HG03175 (cell line): Measurements from ENCODE around the gene ELP1.
"Not testable (repeated sequence)": the region's sequence is repeated elsewhere in the genome, so short reads cannot be mapped to it uniquely, and the experiment has no call there.

ENCODE experiments used
- ATAC-seq: cut with Tn5 transposase; IDR thresholded peaks from one replicate; pipeline ENCODE4 v1.9.1; 2021; ENCODE audit warnings: mild to moderate bottlenecking, moderate library complexity; ENCODE audit not compliant: unreplicated experiment

Gene ELP1

DNA sequence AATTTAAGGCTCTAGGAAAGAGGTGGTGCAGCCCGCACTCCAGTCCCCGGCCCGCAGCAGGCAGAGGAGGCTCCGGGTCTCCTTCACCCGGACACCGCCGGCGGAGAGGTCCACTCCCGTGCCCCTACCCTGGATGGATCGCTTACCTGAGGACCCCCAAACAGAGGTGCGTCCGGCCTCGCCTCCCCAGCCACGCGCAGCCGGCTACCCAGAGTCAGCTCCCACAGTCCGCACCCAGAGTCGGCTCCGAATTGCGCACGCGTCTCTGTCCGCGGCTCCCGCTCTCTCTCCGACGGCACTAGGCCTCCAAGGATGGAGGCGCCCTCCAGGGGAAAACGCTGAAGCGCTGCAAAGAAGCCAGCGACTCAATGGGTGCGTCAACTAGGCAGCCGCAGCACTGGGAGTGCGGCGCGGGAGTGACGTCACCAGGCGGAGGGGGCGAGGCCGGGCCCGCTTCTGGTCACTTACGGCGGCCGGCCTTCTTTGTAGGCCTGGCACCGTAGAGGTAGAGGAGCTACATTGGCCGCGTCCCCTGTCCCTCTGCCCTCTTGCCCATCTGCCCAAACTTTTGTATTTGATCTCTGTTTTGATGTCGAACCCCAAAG is at the start of gene ELP1:
TSS of gene ELP1 (minus strand) at position 407 of the 605 bp plus-strand sequence. CDS start 2,978 bp downstream, outside the sequence.
- ATAC-seq: peak; percentile 88

DNA sequence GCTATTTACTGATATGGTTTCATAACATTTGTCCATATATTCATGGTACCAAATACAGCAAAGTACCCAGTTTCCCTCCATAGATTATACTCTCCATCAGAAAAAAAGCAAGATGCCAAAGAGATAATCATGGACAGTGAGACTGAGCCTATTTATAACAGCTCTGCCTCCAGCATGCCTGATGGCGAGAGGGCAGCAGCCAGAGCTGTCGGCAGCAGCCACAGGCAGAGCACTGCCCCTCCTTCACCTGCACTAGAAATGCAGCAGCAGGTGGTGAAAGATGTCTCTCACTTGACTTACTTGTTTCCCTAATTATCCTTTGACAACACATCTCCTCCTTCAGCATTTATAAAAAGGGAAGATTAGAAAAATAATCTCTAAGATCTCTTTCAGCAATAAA is 47.0 kb upstream of the ELP1 start:
- no peak for ATAC-seq

DNA sequence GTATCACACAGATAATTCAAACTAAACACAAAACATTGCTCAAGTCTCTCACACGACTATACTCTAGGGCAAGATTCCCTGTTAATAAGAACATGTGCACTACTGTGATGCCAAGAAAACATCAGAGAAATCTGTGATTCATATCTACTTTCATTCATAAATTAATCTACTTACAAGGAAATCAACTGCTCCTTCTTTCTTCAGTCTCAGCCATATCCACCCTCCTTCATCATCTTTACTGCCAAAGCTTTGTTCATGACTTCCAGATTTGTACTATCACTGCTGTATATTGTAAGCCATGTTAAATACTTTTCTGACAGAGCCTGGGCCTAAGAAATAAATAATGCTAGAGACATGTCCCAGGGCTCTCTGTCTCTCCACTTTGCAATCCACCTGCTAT is 44.3 kb upstream of the ELP1 start:
- ATAC-seq: no peak

DNA sequence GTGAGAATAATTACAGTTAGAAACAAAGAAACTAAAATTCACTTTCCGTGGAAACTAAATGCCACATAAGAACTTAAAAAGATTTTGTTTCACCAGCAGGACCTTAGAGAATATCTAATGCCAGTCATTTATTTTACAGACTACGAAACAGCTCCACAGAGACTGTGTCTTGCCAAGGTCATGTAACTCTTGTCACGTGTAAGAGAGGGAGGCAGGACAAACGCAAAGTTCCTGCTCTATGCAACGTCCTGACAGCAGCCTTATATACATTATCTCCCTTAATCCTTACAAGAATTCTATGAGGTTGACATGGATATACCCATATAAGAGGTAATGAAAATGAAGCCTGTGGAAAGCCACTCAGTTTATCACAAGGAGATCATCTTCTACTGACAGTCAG is 40.0 kb upstream of the ELP1 start:
- ATAC-seq: no peak

- no peak for ATAC-seq
Measured at GRCh38 chr9:108972626-108973209, 38.8 kb upstream of the ELP1 start.

DNA sequence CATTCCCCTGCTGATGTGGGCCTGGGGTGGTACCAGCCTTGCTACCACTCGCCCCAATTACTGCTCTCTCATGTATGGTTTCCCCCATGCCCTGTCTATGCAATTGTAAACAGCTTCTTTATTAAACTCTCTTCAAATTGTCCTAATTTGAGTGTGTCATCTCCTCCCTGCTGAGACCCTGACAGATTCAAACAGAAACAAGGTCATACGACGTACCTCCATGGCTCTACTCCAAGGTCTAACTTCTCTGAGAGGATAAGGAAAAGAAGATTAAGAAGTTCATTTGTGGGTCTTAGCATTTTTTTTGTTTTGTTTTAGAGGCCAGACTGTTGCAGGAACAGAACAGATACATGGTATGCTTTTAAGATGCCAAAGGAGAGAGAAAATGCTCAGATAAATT is 38.3 kb upstream of the ELP1 start:
- ATAC-seq: no peak

- not testable (repeated sequence) for ATAC-seq
Measured at GRCh38 chr9:108971392-108971791, 37.5 kb upstream of the ELP1 start.

DNA sequence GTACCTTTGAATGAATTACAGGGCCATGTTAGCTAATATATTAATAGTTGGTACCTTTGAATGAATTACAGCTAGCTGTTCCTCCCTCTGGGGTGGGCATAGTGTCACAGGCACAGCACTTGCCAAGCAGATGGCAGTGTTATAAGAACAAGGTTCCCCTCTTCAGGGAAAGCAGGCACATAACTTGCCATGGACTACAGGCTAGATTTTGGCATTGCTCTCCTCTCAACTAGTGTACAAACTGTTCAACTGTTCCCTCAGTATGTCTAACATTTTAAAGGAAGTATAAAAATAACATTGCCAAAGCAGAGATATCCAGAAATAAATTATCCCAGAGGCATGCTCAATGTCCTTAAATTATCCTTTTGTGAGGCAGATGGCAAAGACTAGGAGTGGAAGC is 34.0 kb upstream of the ELP1 start:
- ATAC-seq: no peak

- no peak for ATAC-seq
Measured at GRCh38 chr9:108963459-108964143, 29.7 kb upstream of the ELP1 start.

DNA sequence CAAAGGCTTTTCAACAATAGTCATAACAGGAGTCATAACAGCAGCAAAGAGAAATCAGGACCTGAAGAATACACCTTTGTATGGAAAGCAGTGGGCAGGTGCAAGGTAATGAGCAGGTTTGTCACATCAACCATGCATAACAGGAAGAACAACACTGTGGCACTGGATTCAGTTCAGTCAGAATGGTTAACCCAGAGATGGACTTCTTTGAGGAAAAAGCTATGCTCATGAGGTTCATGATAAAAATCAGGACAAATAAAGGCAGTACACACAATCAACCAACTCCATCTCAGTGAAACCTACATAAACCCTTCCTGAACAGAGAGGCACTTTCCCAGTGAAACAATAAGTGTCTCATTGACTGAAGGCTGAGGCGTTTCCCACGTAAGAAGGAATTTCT is 27.2 kb upstream of the ELP1 start:
- ATAC-seq: no peak

- ATAC-seq: no peak
Measured at GRCh38 chr9:108960331-108960730, 26.4 kb upstream of the ELP1 start.

- no peak for ATAC-seq
Measured at GRCh38 chr9:108956631-108957026, 22.7 kb upstream of the ELP1 start.

DNA sequence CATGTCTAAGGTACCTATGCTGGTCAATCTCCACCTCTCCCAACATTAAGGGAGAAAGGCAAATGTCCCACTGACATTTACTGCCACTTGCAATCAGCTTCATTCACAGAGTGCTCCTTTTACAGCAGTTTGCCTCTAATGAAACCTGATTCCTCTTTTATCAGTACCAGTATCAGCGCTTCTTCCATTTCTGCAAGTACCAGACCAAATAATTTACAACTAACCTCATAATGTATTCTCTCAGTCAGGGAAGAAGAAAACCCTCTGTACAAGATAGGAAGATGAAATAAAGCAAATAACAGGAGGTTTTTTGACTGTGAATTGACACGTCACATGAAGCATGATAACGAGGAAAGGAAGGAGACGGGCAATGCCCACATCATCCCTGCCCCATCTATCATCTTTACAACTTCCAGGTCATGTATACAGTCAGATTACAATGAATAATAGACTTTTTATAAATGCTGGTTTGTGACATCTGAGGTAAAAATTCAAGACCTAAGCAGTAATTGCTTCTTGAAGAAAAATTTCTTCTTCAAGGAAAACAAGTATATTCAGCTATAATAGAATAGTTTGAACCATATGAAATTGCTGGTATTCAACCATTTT is 22.2 kb upstream of the ELP1 start:
- ATAC-seq: no peak

DNA sequence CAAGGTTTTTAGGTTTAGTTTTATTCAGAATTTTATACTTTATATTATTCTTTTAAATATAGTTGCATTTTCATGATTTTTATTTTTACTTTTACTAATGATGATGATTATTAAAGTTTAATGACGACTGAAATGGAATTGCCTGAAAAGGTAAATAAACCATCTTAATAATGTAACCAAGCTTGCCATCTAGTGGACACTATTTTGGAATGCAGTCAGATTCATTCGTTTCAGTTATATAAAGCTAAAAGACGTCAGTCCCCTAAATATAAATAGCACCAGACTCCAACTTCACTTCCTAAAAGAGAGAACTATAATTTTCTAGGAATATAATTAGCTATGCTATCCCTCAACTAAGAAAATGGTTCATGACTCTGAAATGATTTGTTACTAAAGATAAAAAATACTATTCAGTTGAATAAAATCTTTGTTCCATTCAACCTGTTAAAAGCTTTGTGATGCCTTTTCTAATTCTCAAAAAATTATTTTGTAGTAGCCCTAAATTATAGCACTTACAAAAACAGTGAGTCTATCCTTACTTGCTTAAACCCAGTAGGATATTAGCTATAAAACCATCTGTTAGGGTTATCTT is 20.2 kb upstream of the ELP1 start:
- no peak for ATAC-seq

GRCh38 chr9:108951578-108951977 is 17.7 kb upstream of the ELP1 start:
- ATAC-seq: no peak

DNA sequence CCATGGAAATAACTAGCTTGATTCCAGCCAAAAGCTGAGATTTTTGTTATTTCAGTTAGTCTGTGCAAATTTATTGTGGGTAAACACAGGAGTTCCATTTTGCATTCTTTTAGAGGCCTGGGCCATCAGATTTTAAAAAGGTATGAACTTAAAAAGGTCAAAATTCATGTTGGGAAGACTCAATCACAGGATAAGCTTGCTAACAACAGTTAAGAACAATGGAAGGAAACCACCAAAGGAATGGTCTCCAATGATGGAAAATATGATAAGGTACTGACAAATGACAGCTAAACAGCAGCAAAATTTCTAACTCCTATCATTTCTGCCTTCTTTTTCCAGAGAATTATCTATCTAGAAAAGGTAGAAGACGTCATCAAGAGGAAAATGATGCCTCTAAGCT is 16.2 kb upstream of the ELP1 start:
- ATAC-seq: no peak

GRCh38 chr9:108939975-108940374 is 6.1 kb upstream of the ELP1 start:
- no peak for ATAC-seq

- no peak for ATAC-seq
Measured at GRCh38 chr9:108937561-108938305, 3.8 kb upstream of the ELP1 start.

- peak; percentile 83 for ATAC-seq
Measured at GRCh38 chr9:108934323-108934893, 484 bp upstream of the ELP1 start, which contains the start of gene ABITRAM. Gene ABITRAM (plus strand): TSS chr9:108934400. CDS start chr9:108934487, 87 bp downstream.

- no peak for ATAC-seq
Measured at GRCh38 chr9:108933231-108933717, 650 bp downstream of the ELP1 start.
